ENCODE data around the gene ABCC4. TPM values are rescaled to one million over a fixed set of nuclear protein-coding genes. Genes with fewer than 3 reads are reported as not detected.

ABCC4 gene, protein sequence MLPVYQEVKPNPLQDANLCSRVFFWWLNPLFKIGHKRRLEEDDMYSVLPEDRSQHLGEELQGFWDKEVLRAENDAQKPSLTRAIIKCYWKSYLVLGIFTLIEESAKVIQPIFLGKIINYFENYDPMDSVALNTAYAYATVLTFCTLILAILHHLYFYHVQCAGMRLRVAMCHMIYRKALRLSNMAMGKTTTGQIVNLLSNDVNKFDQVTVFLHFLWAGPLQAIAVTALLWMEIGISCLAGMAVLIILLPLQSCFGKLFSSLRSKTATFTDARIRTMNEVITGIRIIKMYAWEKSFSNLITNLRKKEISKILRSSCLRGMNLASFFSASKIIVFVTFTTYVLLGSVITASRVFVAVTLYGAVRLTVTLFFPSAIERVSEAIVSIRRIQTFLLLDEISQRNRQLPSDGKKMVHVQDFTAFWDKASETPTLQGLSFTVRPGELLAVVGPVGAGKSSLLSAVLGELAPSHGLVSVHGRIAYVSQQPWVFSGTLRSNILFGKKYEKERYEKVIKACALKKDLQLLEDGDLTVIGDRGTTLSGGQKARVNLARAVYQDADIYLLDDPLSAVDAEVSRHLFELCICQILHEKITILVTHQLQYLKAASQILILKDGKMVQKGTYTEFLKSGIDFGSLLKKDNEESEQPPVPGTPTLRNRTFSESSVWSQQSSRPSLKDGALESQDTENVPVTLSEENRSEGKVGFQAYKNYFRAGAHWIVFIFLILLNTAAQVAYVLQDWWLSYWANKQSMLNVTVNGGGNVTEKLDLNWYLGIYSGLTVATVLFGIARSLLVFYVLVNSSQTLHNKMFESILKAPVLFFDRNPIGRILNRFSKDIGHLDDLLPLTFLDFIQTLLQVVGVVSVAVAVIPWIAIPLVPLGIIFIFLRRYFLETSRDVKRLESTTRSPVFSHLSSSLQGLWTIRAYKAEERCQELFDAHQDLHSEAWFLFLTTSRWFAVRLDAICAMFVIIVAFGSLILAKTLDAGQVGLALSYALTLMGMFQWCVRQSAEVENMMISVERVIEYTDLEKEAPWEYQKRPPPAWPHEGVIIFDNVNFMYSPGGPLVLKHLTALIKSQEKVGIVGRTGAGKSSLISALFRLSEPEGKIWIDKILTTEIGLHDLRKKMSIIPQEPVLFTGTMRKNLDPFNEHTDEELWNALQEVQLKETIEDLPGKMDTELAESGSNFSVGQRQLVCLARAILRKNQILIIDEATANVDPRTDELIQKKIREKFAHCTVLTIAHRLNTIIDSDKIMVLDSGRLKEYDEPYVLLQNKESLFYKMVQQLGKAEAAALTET (N-terminal part only)
- 10.1 and 15.6 TPM in 2 replicates for total RNA-seq (ENCODE audit: low replicate concordance)

DNA sequence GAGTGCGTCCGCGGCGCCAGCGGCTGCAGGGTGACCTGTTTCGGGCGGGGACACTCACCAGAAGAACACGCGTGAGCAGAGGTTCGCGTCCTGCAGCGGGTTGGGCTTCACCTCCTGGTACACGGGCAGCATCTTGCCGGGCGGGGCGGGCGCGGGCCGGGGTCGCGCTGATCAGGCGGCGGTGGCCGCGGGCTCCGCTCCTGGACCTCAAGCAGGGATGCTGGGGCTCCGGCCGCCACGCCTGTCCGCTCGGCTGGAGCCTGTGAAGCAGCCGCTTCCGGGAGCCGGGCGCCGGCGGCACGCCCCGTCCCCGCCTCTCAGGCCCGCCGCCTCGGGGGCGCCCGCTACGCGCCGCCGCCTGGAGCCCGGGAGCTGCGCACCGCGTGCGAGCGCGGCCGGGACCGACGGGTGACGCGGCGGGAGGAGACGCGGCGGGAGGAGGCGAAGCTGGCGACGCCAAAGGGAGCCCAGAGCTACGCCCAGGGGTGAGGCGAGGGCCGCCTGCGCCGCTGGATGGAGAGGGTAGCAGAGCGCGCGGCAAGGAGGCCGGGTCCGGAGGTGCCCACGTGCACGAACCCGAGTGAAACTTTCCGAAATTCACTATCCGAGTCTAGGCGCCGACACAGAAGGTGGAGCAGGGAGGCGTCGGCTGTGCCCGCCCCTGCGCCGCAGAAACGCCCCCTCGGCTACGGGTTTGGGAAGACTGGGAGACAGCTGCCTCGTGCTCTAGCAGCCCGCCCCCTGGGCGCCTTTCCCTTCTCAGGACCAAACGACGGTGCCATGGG, at the start of gene ABCC4:
Gene ABCC4 (minus strand): TSS at position 269 of the 785 bp plus-strand sequence. CDS start 137 bp downstream, at position 132.

Data from smooth muscle cell of the coronary artery (primary cell).